Caki2 (cell line): ENCODE results near the gene HMCN2. TPM values are rescaled to one million over a fixed set of nuclear protein-coding genes. Genes with fewer than 3 reads are reported as not detected.
"Not testable (repeated sequence)": the region's sequence is repeated elsewhere in the genome, so short reads cannot be mapped to it uniquely, and the experiment has no call there.

Experiments
- DNase-seq: peaks from one replicate; pipeline ENCODE4 v3.0.0-alpha.2; 2015; ENCODE audit warnings: low read depth
- in situ Hi-C: cut with HindIII; loops from 2 replicates; pipeline ENCODE4 v1.10.0; 2016; ENCODE audit warnings: low sequenced_read_pairs, low pct_unique_long_range_greater_than_20kb, mixed read lengths
- total RNA-seq: library from RNA; depleted of rRNA; stranded (reverse); fragments of >200 nt; shearing (Covaris generic); gene quantifications from 2 replicates; pipeline ENCODE4 v1.2.3, GENCODE V29; 2014; ENCODE audit warnings: low replicate concordance

HMCN2 gene
- total RNA-seq, 1 experiment from 2014 or later: not detected

DNA sequence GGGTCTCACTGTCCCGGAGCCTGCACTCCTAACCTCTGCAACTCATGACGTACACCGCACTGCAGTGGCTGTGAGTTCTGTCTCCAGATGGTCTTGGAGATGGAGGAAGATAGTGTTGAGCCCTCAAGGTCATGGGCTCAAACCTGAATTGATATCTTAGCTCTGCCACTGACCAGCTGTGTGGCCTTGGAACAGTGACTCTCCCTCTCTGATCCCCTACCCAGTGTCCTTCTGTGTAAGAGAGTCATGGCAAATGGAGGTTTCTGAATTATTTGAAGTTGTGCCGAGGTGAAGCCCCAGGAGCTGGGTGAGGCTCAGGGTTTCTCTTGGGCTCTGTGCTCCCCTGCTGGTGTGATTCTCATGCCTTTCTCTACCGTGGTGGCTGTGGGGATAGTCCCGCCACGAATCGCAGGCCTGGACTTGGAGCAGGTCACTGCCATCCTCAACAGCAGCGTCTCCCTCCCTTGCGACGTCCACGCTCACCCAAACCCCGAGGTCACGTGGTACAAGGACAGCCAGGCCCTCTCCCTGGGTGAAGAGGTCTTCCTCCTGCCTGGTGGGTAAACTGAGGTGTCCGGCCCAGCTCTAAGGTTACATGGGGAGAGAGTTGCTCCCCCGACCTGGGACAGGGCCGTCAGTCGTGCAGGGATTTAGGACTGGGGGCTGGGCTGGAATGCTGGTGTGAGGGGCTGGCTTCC lies 118.6 kb downstream of the HMCN2 start:
- in situ Hi-C loops: no loop called here
- no peak for DNase-seq

DNA sequence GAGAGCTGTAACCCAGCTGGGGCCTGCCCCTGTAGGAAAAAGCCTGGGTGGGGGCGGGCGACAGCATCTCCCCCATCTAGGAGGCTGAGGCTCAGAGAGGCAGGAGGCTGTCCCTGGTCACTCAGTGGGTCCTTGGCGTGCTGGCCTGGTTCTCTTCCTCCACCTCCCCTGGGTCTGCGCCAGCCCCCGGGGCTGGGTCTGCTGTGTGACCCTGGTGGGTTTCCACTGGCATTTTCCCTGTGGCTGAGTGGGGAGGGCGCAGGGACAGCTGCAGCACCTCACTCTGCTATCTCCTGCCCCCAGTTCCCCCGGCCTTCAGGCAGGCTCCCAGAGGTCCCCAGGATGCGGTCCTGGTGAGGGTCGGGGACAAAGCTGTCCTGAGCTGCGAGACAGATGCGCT lies 119.7 kb downstream of the HMCN2 start:
- in situ Hi-C loops: no loop called here
- DNase-seq: no peak

DNA sequence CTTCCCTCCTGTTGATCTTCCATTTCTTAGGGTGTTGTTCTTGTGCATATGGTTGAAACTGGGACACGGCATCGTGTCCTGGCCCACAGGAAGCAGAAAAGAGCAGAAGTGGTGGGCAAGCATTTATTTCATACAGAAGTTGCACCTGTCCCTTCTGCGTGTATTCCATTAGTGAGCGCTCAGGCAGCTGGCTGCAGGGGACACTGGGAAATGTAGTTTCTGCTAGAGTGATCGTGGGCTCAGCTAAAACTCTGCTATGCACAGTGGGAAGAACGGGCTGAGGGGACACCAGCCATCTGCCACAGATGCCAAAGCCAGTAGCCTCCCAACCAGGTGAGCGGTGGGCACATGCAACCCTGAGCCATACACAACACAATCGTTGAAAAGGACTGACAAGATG lies 121.8 kb downstream of the HMCN2 start:
- in situ Hi-C loops: no loop called here
- no peak for DNase-seq

DNA sequence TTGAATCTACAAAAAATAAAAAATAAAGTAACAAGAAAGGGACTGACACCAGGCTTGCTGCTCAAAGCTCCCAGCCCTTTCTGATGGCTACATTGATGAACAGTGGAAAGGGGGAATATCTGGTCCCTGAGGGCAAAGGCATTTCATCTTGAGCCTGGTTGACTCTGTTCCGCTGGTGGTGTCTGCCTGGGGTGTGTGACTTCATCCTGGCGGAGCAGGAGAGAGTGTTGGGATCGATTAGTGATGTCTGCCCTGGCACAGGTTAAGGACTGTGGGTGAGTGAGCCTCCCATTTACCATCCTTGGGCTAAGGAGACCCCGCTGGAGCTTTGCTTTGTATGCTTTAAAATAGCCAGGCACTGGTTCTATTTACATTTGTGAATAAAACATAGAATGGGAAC lies 122.3 kb downstream of the HMCN2 start:
- in situ Hi-C loops: no loop called here
- DNase-seq: no peak

DNA sequence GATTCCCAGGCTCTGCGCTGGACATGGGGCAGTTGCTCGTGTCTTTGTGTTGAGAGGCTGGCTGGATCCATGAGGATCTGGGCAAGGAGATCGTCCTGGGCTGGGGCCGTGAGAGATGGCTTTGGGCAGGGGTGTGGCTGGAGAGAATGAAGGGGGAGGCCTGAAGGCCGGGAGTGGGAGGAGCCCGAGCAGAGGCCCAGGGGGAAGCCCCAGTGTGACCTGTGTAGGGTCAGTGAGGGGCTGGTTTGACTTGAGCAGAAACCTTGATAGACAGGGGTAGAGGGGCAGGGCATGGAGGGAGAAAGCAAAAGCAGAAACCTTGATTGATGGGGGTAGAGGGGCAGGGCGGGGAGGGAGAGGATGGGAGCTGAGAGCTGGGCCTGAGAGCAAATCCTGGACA lies 124.8 kb downstream of the HMCN2 start:
- DNase-seq: no peak

DNA sequence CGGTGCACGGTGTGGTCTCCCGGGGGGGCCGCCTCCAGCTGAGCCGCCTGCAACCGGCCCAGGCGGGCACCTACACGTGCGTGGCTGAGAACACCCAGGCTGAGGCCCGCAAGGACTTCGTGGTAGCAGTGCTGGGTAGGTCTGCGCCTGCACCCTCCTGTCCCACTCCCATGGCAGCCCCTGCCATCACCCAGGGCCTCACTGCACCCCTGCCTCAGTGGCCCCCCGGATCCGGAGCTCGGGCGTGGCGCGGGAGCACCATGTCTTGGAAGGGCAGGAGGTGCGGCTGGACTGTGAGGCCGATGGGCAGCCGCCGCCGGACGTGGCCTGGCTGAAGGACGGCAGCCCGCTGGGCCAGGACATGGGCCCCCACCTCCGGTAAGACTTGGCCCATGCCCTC lies 125.4 kb downstream of the HMCN2 start:
- in situ Hi-C loops: no loop called here
- no peak for DNase-seq

More for the DNA sequence above, 124.8 kb downstream of the HMCN2 start:
- in situ Hi-C loops: no loop called here

DNA sequence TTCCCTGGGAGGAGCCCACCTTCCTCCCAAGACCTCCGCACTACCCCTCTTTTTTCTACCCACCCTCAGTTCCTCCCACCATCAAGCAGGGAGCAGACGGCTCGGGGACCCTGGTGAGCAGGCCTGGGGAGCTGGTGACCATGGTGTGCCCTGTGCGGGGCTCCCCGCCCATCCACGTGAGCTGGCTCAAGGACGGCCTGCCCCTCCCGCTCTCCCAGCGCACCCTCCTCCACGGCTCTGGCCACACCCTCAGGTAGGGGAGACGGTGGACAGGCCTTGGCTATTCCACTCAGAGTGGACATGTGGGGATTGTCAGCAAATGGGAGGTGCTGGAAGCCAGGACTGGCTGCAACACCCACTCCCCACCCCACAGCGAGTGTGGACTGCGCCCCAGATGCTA lies 126.3 kb downstream of the HMCN2 start:
- in situ Hi-C loops: no loop called here
- DNase-seq: no peak

DNA sequence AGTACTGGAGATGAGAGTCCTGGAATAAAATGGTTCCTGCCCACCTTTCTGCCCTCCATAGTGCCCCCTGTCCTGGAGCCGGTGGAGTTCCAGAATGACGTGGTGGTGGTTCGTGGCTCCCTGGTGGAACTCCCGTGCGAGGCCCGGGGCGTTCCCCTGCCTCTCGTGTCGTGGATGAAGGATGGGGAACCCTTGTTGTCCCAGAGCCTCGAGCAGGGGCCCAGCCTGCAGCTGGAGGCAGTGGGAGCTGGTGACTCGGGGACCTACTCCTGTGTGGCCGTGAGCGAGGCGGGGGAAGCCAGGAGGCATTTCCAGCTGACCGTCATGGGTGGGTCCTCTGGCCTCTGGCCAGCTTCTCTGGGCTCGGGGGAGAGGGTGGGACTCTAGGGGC lies 128.1 kb downstream of the HMCN2 start:
- in situ Hi-C loops: no loop called here
- DNase-seq: no peak

DNA sequence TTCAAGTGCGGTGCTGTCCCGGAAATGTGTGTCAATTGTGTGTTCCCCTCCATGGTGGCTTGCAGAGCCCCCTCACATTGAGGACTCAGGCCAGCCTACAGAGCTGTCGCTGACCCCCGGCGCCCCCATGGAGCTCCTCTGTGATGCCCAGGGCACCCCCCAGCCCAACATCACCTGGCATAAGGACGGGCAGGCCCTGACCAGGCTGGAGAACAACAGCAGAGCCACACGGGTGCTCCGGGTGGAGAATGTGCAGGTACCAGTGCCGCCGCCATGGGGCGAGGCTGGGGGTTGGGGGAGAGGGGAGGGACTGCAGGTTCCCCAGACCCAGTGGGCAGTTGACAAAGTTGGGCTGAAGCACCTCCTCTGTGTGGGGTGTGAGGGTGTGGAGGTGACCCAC lies 128.8 kb downstream of the HMCN2 start:
- in situ Hi-C loops: no loop called here
- DNase-seq: no peak

DNA sequence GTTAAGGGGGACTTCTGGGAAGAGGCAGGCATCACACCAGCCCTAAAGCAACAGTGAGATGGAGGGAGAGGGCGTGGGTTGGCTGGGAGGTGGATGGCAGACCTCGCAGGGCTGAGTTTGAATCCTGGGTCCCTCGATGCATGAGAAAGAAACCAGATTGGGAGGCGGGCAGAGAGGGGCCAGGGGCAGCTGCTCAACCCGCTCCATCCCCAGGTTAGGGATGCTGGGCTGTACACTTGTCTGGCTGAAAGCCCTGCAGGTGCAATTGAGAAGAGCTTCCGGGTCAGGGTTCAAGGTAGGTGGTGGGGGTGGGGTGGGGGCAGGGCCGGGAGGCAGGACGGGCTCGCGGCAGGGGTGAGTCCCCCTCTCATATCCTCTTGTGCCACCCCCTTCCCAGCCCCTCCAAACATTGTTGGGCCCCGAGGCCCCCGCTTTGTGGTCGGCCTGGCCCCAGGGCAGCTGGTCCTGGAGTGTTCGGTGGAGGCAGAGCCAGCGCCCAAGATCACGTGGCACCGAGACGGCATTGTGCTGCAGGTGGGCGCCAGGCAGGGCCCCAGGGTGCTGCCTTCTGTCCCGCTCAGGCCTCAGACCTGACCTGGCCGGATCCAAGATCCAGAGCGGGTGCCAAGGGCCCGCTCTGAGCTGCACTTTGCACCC lies 129.4 kb downstream of the HMCN2 start:
- in situ Hi-C loops: no loop called here
- no peak for DNase-seq

DNA sequence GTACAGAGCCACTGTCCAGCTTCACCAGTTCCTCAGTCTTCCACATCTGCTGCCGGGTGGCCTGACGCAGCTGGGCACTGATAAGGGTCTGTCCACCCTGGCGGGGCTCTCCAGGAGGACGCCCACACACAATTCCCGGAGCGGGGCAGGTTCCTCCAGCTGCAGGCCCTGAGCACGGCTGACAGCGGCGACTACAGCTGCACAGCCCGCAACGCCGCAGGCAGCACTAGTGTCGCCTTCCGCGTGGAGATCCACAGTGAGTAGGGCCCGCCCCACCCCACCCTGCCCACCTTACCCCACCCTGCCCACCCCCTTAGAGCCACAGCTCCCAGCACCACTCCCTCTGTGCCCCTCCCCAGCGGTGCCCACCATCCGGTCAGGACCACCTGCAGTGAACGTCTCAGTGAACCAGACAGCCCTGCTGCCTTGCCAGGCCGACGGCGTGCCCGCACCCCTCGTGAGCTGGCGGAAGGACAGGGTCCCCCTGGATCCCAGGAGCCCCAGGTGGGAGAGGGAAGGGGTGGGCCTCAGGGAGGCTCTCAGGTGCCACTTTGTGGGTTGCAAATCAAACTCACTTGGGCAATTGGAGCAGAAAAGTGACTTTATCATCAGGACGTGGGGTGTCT lies 130.4 kb downstream of the HMCN2 start:
- DNase-seq: no peak
- in situ Hi-C loops: no loop called here

DNA sequence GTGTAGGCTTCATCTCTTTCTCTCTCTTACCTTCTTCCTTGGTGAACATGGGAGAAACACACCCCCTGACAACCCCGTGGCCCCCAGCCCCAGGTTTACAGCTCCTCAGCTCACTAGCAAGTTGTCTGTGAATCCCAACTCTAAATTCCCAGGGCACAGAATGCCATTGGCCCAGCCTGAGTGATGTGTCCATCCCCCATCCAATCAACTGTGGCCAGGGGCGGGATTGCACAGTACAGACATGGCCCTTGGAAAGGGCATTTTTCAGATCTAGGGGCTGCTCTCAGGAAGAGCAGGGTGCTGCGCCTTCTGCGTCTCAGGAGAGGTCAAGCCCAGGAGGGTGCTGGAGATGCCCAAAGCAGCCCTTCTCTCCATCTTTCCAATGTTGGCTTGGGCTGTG lies 131.0 kb downstream of the HMCN2 start:
- DNase-seq: no peak

DNA sequence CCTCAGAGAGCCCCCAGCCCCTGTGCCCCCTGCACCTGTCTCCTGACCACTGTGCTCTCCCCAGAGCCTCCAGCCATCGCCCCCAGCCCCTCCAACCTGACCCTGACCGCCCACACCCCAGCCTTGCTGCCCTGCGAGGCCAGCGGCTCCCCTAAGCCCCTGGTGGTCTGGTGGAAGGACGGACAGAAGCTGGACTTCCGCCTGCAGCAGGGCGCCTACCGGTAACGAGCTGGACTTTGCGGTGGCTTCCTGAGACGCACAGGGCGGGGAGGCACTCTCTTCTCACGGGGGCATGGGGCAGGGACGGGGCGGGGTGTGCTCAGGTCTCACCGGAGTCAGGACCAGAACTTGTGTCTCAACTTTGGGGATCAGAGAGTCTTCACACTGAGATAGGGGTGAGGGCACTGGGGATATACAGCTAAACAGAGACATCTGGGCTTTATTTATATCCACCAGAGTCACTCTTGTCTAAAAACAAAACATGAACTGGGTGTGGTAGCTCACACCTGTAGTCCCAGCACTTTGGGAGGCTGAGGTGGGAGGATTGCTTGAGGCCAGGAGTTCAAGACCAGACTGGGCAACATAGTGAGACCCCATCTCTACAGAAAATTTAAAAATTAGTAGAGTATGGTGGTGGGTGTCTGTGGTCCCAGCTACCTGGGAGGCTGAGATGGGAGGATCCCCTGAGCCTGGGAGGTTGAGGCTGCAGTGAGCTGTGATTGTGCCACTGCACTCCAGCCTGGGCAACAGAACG lies 133.1 kb downstream of the HMCN2 start:
- in situ Hi-C loops: no loop called here
- DNase-seq: no peak

More for the DNA sequence above, 131.0 kb downstream of the HMCN2 start:
- in situ Hi-C loops: no loop called here

DNA sequence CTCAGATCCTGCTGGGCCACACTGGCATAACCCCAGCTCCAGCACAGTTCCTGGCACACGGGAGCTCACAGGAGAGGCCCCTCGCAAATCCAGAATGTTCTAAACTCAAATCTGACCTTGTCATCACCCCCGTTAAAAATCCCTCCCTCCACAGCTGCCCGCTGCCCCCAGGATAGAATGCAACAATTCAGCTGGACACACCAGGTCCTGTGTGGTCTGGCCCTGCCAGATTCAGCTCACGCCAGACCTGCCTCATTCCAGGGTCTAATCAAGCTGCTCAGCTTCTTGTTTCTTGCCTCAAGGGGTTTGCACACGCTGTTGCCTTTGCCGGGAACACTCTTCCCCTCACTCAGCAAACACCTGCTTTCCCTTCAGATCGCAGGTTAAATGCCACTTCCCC lies 134.2 kb downstream of the HMCN2 start:
- DNase-seq: no peak
- in situ Hi-C loops: no loop called here

DNA sequence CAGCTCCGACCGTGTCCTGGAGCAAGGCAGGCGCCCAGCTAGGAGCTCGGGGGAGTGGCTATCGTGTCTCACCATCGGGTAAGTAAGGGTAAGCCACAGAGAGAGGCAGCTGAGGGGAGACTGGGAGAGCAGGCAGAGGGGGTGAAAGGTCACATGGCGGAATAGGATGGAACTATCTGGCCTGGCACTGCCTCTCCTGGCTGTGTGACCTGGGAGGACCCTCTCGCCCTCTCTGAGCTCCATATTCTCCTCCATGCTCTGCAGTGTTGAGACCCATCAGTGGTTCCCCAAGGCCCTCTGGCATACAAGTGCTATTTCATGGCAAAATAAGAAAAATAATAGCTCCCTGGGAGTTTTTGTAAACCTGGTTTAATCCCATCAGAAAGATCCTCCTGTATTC lies 135.3 kb downstream of the HMCN2 start:
- in situ Hi-C loops: no loop called here
- DNase-seq: no peak

DNA sequence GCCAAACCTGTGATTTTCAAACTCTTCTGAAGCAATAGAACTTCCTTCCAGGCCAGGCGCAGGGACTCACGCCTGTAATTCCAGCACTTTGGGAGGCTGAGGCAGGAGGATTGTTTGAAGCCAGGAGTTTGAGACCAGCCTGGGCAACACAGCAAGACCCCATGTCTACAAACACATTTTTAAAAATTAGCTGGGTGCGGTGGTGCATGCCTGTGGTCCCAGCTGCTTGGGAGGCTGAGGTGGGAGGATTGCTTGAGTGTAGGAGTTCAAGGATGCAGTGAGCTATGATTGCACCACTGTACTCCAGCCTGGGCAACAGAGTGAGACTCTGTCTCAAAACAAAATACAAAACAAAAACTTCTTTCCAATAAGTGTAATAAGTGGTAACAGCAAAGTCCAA lies 136.2 kb downstream of the HMCN2 start:
- DNase-seq, in situ Hi-C loops: not testable (repeated sequence)

DNA sequence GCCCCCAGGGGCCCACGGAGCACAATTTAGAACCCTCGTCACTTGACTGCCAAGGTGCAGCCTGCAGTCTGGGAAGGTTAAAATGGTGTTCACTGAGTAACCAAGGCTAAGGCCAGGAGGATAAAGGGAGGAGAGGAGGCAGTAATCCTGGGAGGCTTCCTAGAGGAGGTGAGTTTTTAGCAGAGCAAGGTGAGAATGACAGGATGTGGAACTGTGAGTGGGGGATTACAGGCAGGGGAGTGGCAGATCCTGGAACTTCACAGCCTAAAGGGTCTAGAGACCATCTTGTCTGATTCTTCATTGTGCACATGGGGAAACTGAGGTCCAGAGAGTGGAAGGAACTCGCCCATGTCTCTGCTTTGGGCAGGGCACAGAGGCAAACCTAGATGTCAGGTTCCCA lies 136.7 kb downstream of the HMCN2 start:
- no peak for DNase-seq
- in situ Hi-C loops: no loop called here

DNA sequence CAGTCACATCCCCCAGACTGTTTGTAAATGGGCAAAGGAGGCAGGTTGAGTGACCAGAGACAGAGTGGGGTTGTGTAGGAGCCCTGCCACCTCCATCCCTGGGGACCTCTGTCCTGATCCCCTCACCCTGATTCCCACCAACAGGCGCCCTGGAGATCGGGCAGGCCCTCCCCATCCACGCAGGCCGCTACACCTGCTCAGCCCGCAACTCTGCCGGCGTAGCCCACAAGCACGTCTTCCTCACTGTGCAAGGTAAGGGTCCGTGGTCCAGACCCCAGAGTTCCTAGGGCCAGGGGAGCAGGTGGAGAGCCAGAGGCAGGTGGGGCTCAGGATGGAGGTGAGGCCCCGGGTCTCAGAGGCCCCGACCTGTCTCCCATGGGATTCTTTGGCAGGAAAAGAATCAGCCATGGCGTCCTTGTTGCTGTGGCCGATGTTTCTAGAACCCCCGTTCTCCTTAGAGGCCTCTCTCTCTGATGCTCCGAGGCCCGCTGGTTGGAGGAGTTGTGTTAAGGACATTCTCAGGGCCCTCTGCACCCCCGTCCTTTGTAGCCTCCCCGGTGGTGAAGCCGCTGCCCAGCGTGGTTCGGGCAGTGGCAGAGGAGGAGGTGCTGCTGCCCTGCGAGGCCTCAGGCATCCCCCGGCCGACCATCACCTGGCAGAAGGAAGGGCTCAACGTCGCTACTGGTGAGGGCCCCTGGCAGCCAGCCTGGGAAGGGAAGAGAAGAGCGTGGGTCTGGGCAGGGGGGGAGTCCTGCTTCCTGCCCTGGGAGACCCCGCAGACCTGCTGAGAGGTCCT lies 137.3 kb downstream of the HMCN2 start:
- in situ Hi-C loops: no loop called here
- DNase-seq: no peak
